GM18861 (cell line): ENCODE data around the gene SMAD6.

ENCODE experiments used
- ATAC-seq: cut with Tn5 transposase; IDR thresholded peaks from one replicate; pipeline ENCODE4 v1.9.1; 2021; ENCODE audit not compliant: unreplicated experiment

Gene SMAD6

DNA sequence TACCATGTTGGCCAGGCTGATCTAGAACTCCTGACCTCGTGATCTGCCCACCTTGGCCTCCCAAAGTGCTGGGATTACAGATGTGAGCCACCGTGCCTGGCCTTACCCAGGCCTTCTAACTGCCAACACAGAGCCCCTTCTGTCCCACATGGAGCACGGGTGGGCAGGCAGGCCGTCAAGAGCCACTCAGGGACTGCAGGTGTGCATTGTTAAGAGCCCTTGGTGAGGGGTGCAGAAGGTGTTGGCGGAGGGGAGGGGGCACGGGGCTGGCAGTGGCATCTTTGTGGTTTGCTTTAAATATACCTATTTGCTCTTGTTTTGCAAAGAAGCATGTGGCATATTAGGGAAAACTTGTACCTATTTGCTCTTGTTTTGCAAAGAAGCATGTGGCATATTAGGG lies 37.3 kb downstream of the SMAD6 start:
- no peak for ATAC-seq

DNA sequence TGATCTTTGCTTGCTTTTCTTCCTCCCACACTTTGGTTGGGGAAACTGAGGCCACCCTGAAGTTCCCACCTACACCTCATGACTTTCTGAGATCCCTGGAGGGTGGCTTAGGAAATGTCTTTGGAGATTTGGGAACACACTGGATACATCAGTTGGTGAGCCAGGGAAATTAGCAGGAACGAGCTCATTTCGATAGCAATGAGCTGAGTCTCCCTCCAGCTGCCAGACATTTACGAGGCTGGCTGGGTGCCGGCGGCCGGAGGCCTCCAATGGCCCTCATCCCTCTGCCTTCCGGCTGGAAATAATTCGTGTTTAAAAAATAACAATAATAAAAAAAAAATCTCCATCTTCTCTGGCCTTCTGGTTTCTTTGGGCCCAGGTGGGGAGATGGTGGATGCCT lies 38.8 kb downstream of the SMAD6 start:
- no peak for ATAC-seq

- no peak for ATAC-seq
Observed at GRCh38 chr15:66741646-66742045, 39.6 kb downstream of the SMAD6 start.

DNA sequence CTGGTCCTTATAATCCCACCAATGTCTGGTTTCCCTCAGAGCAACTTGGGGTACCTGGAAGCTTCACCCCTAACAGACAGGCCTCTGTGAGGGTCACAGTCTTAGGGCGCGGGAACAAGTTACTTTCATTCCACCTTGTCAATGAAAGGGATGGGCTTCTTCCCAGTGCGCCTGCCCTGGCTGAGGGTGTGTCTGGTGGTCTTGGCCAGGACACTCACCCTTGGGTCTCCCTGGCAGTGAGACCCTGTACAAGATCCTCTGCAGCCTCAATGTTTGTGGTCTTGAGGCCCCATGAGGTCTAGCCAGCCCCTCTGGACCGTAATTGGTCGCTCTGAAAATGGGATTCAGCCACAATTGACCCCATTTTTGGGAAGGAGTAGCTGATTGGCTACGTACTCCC lies 40.2 kb downstream of the SMAD6 start:
- no peak for ATAC-seq

- no peak for ATAC-seq
Observed at GRCh38 chr15:66743204-66743603, 41.2 kb downstream of the SMAD6 start.

- no peak for ATAC-seq
Observed at GRCh38 chr15:66743703-66744536, 41.9 kb downstream of the SMAD6 start.

GRCh38 chr15:66744610-66745279 lies 42.7 kb downstream of the SMAD6 start:
- ATAC-seq: no peak

GRCh38 chr15:66745530-66746230 lies 43.6 kb downstream of the SMAD6 start:
- no peak for ATAC-seq

- ATAC-seq: no peak
Observed at GRCh38 chr15:66746231-66746605, 44.2 kb downstream of the SMAD6 start.

- ATAC-seq: no peak
Observed at GRCh38 chr15:66747223-66747622, 45.2 kb downstream of the SMAD6 start.

- no peak for ATAC-seq
Observed at GRCh38 chr15:66747886-66748707, 46.1 kb downstream of the SMAD6 start.

GRCh38 chr15:66748708-66749035 lies 46.6 kb downstream of the SMAD6 start:
- ATAC-seq: no peak

GRCh38 chr15:66749841-66750575 lies 48.0 kb downstream of the SMAD6 start:
- no peak for ATAC-seq

DNA sequence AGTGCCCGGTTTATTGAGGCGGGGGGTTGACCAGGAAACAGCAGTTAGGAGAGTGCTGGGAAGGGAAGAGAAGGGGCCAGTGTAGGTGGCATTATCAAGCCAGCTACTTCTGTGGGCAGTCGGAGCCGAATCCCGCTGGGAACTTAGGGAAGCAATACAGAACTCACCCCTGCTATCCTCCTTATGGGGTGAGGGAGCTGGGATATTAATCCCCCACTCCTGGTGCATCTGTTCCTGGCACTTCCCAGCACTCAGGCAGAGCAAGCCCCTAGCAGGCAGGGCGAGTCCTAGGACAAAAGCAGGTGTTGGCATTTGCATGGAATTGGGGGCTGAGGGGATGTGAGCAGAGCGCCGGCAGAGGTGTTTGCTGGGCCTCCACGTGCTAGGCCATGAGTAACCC lies 48.6 kb downstream of the SMAD6 start:
- no peak for ATAC-seq

- no peak for ATAC-seq
Observed at GRCh38 chr15:66751579-66751978, 49.5 kb downstream of the SMAD6 start.

DNA sequence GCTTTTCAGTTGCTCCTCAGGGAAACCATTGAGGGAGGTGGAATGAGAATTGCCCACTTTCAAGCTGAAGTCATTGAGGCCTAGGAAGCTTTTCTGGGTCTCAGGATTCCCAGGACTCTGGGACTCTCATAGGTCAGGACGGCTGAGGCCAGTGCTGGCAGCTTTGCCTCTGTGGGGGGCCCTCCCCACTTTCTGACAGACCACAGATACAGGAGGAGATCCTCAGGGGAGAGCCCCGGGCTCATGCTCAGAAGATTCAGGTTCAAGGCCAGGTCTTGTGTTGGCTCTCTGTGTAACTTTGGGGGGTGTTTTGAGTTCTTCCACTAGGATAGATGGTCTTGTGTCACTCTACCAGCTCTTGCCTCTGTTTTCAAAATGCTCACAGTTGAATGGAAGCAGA lies 50.0 kb downstream of the SMAD6 start:
- ATAC-seq: no peak

GRCh38 chr15:66753687-66754377 lies 51.8 kb downstream of the SMAD6 start:
- ATAC-seq: no peak

DNA sequence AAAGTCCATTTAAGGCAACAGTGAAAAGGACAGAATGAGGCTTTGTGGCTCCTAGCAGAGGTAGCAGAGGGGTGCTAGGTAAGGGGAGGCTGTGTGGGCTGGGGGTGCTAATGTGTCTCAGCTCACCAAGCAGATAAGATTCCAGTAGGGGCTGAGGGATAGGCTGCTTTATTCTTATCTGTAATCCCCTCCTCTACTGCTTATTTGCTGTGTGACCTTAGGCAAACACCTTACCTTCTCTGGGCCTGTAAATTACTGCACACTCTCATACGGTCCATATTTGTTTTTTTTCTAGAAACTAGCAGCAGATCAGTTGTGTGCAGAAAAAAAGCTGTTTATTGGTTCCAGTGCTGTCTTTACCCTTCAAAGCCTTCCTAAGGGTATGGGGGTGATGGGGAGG lies 52.8 kb downstream of the SMAD6 start:
- ATAC-seq: no peak

- no peak for ATAC-seq
Observed at GRCh38 chr15:66755298-66756068, 53.4 kb downstream of the SMAD6 start.
